K562 (cell line): ENCODE results near the gene KRT38. TPM values are rescaled to one million over a fixed set of nuclear protein-coding genes. Genes with fewer than 3 reads are reported as not detected.

Experiments
- ATAC-seq: fragments of 200-7000 bp; cut with Tn5 transposase; 3 replicates; pipeline ENCODE4 v1.9.1; 2020; ENCODE audit warnings: moderate library complexity
- BruUV-seq: library from RNA; stranded (reverse); fragments of 400-500 nt; replicated peaks from 2 replicates; lab custom pipeline; 2021; lab: Mats Ljungman, UMichigan
- CTCF ChIA-PET: fragments of 300-600 bp; formaldehyde crosslinking; extraction: SDS; loops from one replicate; lab custom pipeline; 2021; ENCODE audit warnings: low intra/inter-chr PET ratio; lab: Yijun Ruan, JAX
- POLR2A ChIA-PET: fragments of 300-600, 350-650 bp; sonication (Branson Sonifier 250); formaldehyde crosslinking; extraction: SDS; loops from one replicate; lab custom pipeline; 2021; ENCODE audit warnings: antibody characterized with exemption, inconsistent platforms; lab: Yijun Ruan, JAX
- DNase-seq, 4 experiments: peaks; one replicate each; pipeline versions ENCODE4 v3.0.0 to v3.0.0-alpha.2; 2011 to 2018; ENCODE audit warnings: low spot score in 3 of 4, mixed read lengths in 3 of 4; ENCODE audit errors: extremely low read depth in 1 of 4
- FAIRE-seq: peaks from 2 replicates; lab custom pipeline; 2011; peaks lifted over from hg19 to GRCh38; lab: Jason Lieb, UNC
- H2AFZ ChIP-seq: 2 replicates; pipeline ENCODE4 v1.6.0; 2011; ENCODE audit warnings: low read depth, low read length, control low read depth, inconsistent platforms
- H3K27ac ChIP-seq: fragments of 200-600 bp; 3 replicates; pipeline ENCODE4 v1.8.0; 2011; ENCODE audit warnings: low read depth, mild to moderate bottlenecking, control low read depth, inconsistent platforms, low read length, moderate library complexity, mixed read lengths; ENCODE audit errors: extremely low read depth
- H3K27me3 ChIP-seq, 2 experiments: fragments of 300-600 bp in 1 of 2; 2 replicates in 1 of 2; 3 replicates in 1 of 2; pipeline versions ENCODE4 v1.6.0 to v1.8.0; 2011; ENCODE audit warnings: inconsistent platforms in 2 of 2, low read length in 2 of 2, mild to moderate bottlenecking in 1 of 2, mixed read lengths in 1 of 2, moderate library complexity in 1 of 2; ENCODE audit not compliant: control insufficient read depth in 2 of 2, insufficient read depth in 2 of 2
- H3K36me3 ChIP-seq: fragments of 300-600 bp; 3 replicates; pipeline ENCODE4 v1.8.0; 2011; ENCODE audit warnings: mild to moderate bottlenecking, low read length, inconsistent platforms; ENCODE audit not compliant: control insufficient read depth, insufficient read depth
- H3K4me1 ChIP-seq, 2 experiments: fragments of 200-600 bp in 1 of 2; replicated peaks in 1 of 2; 2 replicates in 1 of 2; 3 replicates in 1 of 2; pipeline versions ENCODE4 v1.5.1 to v1.8.0; 2011; ENCODE audit warnings: inconsistent platforms in 2 of 2, low read length in 2 of 2, mild to moderate bottlenecking in 1 of 2, mixed read lengths in 1 of 2, moderate library complexity in 1 of 2; ENCODE audit not compliant: control insufficient read depth in 2 of 2, insufficient read depth in 2 of 2
- H3K4me2 ChIP-seq: 2 replicates; pipeline ENCODE4 v1.6.1; 2011; ENCODE audit warnings: low read length, control low read depth, inconsistent platforms, mixed read lengths; ENCODE audit not compliant: insufficient read depth
- H3K4me3 ChIP-seq: fragments of 200-600 bp; sonication (generic), shearing (Covaris generic); 2 replicates; pipeline ENCODE4 v1.5.1; 2016; ENCODE audit warnings: control low read depth, inconsistent platforms
- H3K79me2 ChIP-seq: fragments of 200-600 bp; 3 replicates; pipeline ENCODE4 v1.8.0; 2011; ENCODE audit warnings: low read length, inconsistent platforms; ENCODE audit not compliant: control insufficient read depth, insufficient read depth
- H3K9ac ChIP-seq, 2 experiments: 2 replicates each; pipeline versions ENCODE4 v1.6.0 to v1.6.1; 2011; ENCODE audit warnings: low read depth in 2 of 2, low read length in 2 of 2, control low read depth in 1 of 2, inconsistent platforms in 1 of 2, mild to moderate bottlenecking in 1 of 2, mixed read lengths in 1 of 2; ENCODE audit not compliant: insufficient read depth in 1 of 2
- H3K9me1 ChIP-seq: one replicate; pipeline ENCODE4 v1.6.0; 2011; ENCODE audit warnings: inconsistent platforms, mild to moderate bottlenecking, low read length, moderate library complexity; ENCODE audit not compliant: control insufficient read depth, insufficient read depth
- H3K9me3 ChIP-seq: replicated peaks from 2 replicates; pipeline ENCODE4 v1.5.1; 2011; ENCODE audit warnings: low read depth, low read length, inconsistent platforms; ENCODE audit not compliant: control insufficient read depth, insufficient read depth
- H4K20me1 ChIP-seq: replicated peaks from 2 replicates; pipeline ENCODE4 v1.6.1; 2011; ENCODE audit warnings: low read length, inconsistent platforms, mixed read lengths; ENCODE audit not compliant: control insufficient read depth, insufficient read depth
- ATF7 ChIP-seq: fragments of 450-650 bp; IDR thresholded peaks from 2 replicates; pipeline ENCODE4 v1.7.1; 2014; ENCODE audit warnings: mild to moderate bottlenecking, moderate library complexity
- FOXK2 ChIP-seq, 2 experiments: fragments of 450-650 bp; IDR thresholded peaks in 1 of 2; conservative IDR thresholded peaks in 1 of 2; 2 replicates each; pipeline ENCODE4 v1.6.1; 2016; ENCODE audit warnings: low read depth in 2 of 2, mild to moderate bottlenecking in 1 of 2
- MBD2 ChIP-seq: sonication (generic); IDR thresholded peaks from 2 replicates; pipeline ENCODE4 v1.6.1; 2016; ENCODE audit warnings: low read depth, borderline replicate concordance
- MTA2 ChIP-seq: fragments of 450-650 bp; IDR thresholded peaks from 2 replicates; pipeline ENCODE4 v1.6.1; 2016; ENCODE audit warnings: low read depth
- NFIX ChIP-seq: fragments of 250-450 bp; sonication (Bioruptor Pico); IDR thresholded peaks from 2 replicates; pipeline ENCODE4 v1.4.0; 2020; ENCODE audit warnings: low read depth, mild to moderate bottlenecking, moderate library complexity
- PML ChIP-seq: IDR thresholded peaks from 2 replicates; pipeline ENCODE4 v1.6.1; 2012; ENCODE audit warnings: low read length, inconsistent platforms
- WGBS: fragments of 100-300 bp; shearing (Covaris generic); methylation state at CpG from one replicate; pipeline ENCODE4 v1.1.6; 2016; ENCODE audit warnings: low coverage, mixed read lengths; ENCODE audit not compliant: insufficient coverage; ENCODE audit errors: missing lambda C conversion rate; 5-methylcytosine and 5-hydroxymethylcytosine counted together
- in situ Hi-C: fragments of 300-500 bp; cut with MboI; formaldehyde crosslinking; loops from 4 replicates; pipeline ENCODE4 v1.15.0; 2018; ENCODE audit warnings: inconsistent platforms, mixed read lengths
- intact Hi-C: fragments of 100-400 bp; cut with micrococcal nuclease; formaldehyde crosslinking; loops from 2 replicates; pipeline ENCODE4 v1.14.2; 2022
- polyA plus RNA-seq, 8 experiments: library from polyadenylated mRNA; depleted of rRNA in 4 of 8; stranded (reverse) in 5 of 8; unstranded in 3 of 8; fragments of >200 nt; fragmentation: Nextera tagmentation in 2 of 8; fragmentation: Illumina TruSeq in 1 of 8; extraction: Ambion mirVana in 2 of 8; extraction: Trizol in 1 of 8; gene quantifications; 2 replicates each; pipeline versions ENCODE4 v1.2.1 to v1.2.3, GENCODE V29; 2011 to 2014; ENCODE audit warnings: inconsistent platforms in 1 of 8, missing spikeins in 1 of 8
- total RNA-seq, 7 experiments: library from RNA; depleted of rRNA in 6 of 7; stranded (reverse); fragments of >200 nt in 6 of 7; fragmentation: Illumina TruSeq in 2 of 7; extraction: Trizol in 2 of 7; gene quantifications; 2 replicates each; pipeline versions ENCODE4 v1.2.1 to v1.2.3, GENCODE V29; 2011 to 2021; ENCODE audit warnings: low replicate concordance in 1 of 7
- TF ChIP-seq, protein P1 (sequence below): sonication (generic); formaldehyde crosslinking; IDR thresholded peaks from 2 replicates; pipeline ENCODE4 v1.8.0; 2022; ENCODE audit warnings: mild to moderate bottlenecking, missing genetic modification reagents

The KRT38 gene
- total and polyA plus RNA-seq, 9 of the 15 experiments (the other 6 are each of a cell fraction or from before 2014, with no cell fraction given), result not detected

DNA sequence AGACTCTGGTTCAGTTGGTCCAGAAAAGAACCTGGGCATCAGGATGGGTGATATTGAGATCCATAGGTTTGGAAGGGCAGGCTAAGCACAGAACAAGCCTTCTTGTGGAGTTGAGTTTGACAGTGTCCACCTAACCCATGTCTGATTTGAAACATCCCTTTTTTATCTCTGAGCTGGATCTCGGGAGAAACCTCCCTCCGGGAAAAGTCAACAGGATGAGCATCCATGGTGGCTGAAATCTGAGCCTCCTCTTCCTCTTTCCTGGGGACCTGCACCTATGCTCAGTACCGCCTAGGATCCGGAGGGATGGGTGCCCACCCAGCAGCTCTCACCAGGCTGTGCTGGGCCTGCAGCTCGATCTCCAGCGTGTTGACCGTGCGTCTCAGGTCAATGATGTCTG lies 23.0 kb upstream of the KRT38 start:
- Histone ChIP-seq H3K9me1 (no peaks in the 10 kb centered on the region), H3K9ac (no peak overlapping the region), H3K9me3 (no peaks in the 10 kb centered on the region), H3K36me3 (no peaks in the 10 kb centered on the region), H3K27me3 (peaks cover 31 to 70% of the 10 kb centered on the region in 2 experiments), H3K27ac (no peak overlapping the region), H2AFZ (no peak overlapping the region), H3K4me1 (peaks cover 0 to 2% of the 10 kb centered on the region in 2 experiments; a peak in 1 of 5 replicates), H3K4me2 (no peak overlapping the region), H3K79me2 (no peaks in the 10 kb centered on the region), H4K20me1 (no peaks in the 10 kb centered on the region), H3K4me3 (no peak overlapping the region)
- ATAC-seq (no peak), FAIRE-seq (no peak), DNase-seq (no peak)
- TF ChIP-seq NFIX, result no peak
- no peak for TF ChIP-seq PML
- TF ChIP-seq MBD2, result no peak
- TF ChIP-seq MTA2, result no peak
- intact Hi-C loops (no loop called here), in situ Hi-C loops (no loop called here)
- CTCF ChIA-PET, result no interaction called here
- 2% methylated on average over 8 of the region's 8 CpGs for WGBS
- BruUV-seq, result no TSS peak
- POLR2A ChIA-PET, result interaction anchor here (0.6 to 1.3 kb wide), 3 partner anchors 21 to 149 kb away, joined by 3 to 4 read pairs (median 3); no protein-coding TSS in a partner anchor

DNA sequence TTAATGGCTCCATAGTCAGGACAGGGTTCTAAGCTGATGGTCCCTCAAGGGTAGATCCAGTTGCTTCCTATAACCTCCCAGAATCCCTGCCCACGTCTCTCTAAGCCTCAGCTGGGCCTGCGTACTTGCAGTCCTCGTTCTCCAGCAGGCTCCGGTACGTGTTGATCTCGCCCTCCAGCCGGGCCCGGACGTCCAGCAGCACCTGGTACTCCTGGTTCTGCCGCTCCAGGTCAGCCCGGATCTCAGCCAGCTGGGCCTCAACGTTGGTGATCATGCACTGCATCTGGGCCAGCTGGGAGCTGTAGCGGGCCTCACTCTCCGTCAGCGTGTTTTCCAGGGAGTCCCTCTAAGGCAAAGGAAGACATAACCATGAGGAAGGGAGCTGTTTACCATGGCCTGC lies 21.9 kb upstream of the KRT38 start:
- in situ Hi-C loops (no loop called here), intact Hi-C loops (no loop called here)
- Histone ChIP-seq H4K20me1 (no peaks in the 10 kb centered on the region), H3K9me1 (no peaks in the 10 kb centered on the region), H3K36me3 (no peaks in the 10 kb centered on the region), H3K79me2 (no peaks in the 10 kb centered on the region), H3K4me1 (peaks cover 0 to 2% of the 10 kb centered on the region in 2 experiments; a peak in 1 of 5 replicates), H3K27me3 (peaks cover 28 to 70% of the 10 kb centered on the region in 2 experiments), H3K4me2 (no peak overlapping the region), H3K9ac (no peak overlapping the region), H3K4me3 (no peak overlapping the region), H2AFZ (no peak overlapping the region), H3K9me3 (no peaks in the 10 kb centered on the region), H3K27ac (no peak overlapping the region)
- ChIA-PET POLR2A (interaction anchor here (0.7 to 1.3 kb wide), 3 partner anchors 16 to 42 kb away, joined by 3 to 4 read pairs (median 3); partner anchors contain the start of gene KRT13), CTCF (no interaction called here)
- DNase-seq, result no peak
- TF ChIP-seq, protein P1, sequence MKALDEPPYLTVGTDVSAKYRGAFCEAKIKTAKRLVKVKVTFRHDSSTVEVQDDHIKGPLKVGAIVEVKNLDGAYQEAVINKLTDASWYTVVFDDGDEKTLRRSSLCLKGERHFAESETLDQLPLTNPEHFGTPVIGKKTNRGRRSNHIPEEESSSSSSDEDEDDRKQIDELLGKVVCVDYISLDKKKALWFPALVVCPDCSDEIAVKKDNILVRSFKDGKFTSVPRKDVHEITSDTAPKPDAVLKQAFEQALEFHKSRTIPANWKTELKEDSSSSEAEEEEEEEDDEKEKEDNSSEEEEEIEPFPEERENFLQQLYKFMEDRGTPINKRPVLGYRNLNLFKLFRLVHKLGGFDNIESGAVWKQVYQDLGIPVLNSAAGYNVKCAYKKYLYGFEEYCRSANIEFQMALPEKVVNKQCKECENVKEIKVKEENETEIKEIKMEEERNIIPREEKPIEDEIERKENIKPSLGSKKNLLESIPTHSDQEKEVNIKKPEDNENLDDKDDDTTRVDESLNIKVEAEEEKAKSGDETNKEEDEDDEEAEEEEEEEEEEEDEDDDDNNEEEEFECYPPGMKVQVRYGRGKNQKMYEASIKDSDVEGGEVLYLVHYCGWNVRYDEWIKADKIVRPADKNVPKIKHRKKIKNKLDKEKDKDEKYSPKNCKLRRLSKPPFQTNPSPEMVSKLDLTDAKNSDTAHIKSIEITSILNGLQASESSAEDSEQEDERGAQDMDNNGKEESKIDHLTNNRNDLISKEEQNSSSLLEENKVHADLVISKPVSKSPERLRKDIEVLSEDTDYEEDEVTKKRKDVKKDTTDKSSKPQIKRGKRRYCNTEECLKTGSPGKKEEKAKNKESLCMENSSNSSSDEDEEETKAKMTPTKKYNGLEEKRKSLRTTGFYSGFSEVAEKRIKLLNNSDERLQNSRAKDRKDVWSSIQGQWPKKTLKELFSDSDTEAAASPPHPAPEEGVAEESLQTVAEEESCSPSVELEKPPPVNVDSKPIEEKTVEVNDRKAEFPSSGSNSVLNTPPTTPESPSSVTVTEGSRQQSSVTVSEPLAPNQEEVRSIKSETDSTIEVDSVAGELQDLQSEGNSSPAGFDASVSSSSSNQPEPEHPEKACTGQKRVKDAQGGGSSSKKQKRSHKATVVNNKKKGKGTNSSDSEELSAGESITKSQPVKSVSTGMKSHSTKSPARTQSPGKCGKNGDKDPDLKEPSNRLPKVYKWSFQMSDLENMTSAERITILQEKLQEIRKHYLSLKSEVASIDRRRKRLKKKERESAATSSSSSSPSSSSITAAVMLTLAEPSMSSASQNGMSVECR (CRISPR knock-in tag), result no peak
- TF ChIP-seq FOXK2 (conservative IDR thresholded peaks at IDR 0.05 in 1 of 2, IDR thresholded peaks at IDR 0.05 in 1 of 2; ENCODE audit: low read depth in 2 of 2) (no peak), ATF7 (no peak)
- BruUV-seq, result no TSS peak
- no peak for FAIRE-seq
- WGBS, result 1% methylated on average over 15 of the region's 15 CpGs
- no peak for ATAC-seq
